NK-92 treated with Interleukin-12 subunit alpha and Interleukin-12 subunit beta, amount 100 ng/mL, for 24 hours (cell line): ENCODE data around the gene PDX1.

Experiments
- DNase-seq: peaks from one replicate; lab custom pipeline; 2025; lab: John Stamatoyannopoulos, UW

The PDX1 gene

GRCh38 chr13:27919934-27920676, at the start of gene PDX1:
PDX1 (plus strand) TSS chr13:27920000; CDS start chr13:27920139, 139 bp downstream.
- DNase-seq, result no peak

GRCh38 chr13:27878274-27878673, 41.5 kb upstream of the PDX1 start:
- no peak for DNase-seq

GRCh38 chr13:27889471-27889870, 30.3 kb upstream of the PDX1 start:
- no peak for DNase-seq

DNA sequence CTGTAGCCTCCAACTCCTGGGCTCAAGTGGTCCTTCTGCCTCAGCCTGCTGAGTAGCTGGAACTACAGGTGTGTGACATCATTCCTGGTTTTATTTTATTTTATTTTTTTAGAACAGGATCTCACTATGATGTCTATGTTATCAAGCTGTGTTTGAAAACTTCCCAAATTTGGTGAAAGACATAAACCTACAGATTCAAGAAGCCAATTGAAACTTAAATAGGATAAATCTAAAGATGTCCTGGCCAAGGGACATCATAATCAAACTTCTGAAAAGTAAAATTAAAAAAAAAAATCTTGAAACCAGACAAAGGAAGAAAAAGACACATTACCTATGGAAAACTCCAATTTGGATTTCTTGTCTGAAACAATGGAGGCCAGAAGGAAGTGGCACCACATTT, 23.1 kb upstream of the PDX1 start:
- no peak for DNase-seq

DNA sequence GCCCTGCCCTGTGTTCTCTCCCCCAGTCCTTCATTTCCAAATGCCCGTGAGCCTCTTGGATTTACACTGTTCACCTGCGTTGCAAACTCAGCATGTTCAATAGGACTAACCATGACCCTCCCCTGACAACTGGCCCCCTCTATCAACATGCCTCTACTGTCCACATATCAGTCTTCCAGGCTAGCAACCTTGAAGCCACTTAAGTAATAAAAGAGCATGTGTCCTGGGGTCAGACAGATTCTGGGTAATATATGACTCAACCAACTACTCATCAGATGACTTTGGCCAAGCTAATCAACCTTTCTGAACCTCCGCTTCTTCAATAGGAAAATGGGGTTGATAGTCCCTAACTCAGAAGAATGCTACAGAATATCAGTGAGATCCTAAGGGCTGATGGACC, 15.1 kb upstream of the PDX1 start:
- DNase-seq, result no peak

GRCh38 chr13:27905650-27906049, 14.2 kb upstream of the PDX1 start:
- DNase-seq, result no peak

DNA sequence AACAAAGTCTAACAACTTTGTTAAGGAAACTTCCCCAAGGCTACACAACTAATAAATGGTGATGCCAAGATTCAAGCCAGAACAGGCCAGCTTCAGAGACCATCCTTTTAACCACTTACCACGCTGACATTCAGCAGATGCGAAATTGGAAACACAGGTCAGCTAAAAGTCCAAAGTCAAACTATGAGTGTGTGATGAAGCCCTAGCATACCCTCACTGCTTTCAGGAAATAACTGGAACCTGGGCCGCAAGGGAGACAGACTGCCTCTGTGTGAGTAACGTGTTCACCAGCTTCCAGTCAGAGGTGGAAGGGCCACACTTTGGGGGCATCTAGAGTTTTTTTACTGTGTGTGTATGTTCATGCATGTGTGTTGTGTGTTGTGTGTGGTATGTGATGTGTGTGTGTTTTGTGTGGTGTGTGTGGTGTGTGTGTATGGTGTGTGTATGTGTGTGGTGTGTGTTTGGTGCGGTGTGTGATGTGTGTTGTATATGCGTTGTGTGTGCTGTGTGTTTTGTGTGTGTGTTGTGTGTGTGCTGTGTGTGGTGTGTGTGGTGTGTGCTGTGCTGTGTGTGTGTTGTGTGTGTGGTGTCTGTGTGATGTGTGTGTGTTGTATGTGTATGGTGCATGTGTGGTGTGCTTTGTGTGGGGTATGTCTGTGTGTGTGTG, 12.5 kb upstream of the PDX1 start:
- no peak for DNase-seq

GRCh38 chr13:27909378-27909777, 10.4 kb upstream of the PDX1 start:
- DNase-seq, result no peak

DNA sequence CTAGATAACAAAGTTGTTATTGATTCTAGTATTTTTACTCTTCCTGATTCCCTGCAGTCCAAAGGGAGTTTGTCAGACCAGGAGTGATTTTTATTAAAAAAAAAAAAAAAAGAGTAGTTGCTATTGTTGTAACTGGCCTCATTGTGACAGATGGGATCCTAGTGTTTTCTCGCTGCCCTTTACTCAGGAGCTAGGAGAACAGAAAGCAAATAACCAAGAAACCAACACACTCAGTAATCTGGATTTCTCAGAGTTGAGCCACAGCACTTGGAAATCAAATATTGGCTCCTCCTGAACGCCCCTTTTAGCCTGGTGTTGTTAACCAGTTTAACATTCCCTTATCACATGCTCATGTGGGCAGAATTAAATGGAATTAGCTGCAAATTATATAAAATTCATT, 8.3 kb upstream of the PDX1 start:
- DNase-seq, result no peak

DNA sequence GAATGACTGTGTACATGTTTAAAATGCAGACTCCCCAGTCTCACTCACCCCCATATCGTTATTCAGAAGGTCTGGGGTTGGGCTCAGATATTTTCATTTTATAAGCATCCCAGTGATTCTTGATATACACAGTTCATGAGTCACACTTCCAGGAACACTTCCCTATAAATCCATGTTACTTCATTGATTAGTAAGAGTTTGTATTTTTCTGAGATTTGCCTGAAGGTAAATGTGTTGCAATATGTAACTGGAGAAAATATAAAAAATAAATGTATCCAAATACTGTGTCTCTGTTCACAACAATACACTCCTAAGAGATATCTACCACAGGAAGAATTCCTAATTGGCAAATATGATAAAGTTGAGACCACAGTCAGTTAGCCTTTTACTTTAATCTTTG, 6.6 kb upstream of the PDX1 start:
- no peak for DNase-seq

DNA sequence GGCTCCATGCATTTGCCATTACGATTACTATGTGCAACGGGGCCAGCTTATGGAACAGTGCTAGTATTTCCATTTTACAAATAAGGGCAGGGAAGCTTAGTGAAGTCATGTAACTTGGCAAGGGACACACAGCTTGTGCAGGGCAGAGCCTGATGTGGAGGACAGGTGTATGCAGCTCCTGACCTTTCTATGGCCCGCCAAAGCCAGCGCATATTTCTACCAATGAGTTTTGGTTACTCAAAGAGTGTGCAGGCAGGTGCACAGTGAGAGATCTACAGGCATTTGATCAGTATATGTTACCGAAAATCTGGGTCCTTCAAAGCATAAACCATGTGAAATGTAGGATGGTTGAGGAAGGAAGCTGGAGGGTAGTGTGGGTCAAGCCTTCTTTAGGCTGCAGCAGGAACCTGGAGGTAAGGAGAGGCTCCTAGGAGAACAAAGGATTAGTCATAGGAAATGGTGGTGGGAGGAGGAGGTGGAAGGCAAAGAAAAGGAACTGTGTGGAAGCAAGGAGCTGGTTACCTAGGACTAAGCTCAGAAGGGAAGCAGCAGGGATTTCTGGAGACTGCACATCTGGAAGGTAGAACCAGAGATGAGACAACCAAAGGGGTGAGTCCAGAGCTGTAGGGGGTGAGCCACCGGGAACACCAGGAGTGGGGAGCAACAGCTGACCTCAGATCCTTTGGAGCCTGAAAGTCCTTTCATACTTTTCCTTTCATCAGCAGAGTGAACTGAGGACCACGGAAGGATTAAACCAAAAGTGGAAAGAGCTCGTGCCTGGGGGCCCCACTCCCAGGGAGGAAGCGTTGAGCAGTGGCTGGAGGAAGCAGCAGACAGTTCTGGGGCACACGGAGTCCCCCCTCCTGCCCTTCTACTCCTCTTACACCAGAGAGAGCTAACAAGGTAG, 4.2 kb upstream of the PDX1 start:
- no peak for DNase-seq

DNA sequence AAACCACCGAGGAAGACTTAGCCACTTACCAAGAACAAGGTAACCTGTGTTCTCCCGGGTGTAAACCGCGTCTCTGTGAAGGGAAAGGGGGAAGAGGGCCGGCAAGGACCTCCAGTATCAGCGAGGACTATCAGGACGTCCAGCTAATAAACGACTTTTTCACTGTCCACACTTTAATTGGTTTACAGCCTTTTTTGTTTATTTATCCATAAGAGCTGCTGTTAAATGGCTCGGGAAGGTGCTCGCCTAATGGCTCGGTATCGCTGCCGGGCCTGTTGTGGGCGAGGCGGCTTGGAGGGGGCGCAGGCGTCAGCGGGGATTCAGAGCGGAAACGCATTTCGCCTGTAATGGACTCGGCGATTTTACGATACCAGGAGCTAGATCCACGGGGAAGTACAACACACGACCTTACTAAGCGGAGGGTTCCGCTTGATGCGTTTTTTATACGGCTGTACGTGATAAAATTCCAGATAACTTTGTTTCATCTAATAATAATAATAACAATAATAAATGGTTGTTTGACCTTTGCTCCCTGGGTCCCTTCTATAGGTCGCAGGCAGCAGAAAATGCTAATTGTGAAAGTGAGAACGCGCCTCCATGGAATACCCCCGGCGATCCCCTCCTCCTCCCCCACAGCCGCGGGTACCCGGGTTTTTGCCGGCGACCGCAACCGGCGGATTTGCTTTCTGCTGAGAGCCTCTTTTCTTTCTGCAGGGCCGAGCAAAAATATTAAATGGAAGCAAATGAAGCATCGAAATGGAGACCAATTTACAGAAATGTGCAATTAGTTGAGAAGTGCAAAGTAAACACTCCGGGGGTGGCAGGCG, 2.5 kb upstream of the PDX1 start:
- no peak for DNase-seq

DNA sequence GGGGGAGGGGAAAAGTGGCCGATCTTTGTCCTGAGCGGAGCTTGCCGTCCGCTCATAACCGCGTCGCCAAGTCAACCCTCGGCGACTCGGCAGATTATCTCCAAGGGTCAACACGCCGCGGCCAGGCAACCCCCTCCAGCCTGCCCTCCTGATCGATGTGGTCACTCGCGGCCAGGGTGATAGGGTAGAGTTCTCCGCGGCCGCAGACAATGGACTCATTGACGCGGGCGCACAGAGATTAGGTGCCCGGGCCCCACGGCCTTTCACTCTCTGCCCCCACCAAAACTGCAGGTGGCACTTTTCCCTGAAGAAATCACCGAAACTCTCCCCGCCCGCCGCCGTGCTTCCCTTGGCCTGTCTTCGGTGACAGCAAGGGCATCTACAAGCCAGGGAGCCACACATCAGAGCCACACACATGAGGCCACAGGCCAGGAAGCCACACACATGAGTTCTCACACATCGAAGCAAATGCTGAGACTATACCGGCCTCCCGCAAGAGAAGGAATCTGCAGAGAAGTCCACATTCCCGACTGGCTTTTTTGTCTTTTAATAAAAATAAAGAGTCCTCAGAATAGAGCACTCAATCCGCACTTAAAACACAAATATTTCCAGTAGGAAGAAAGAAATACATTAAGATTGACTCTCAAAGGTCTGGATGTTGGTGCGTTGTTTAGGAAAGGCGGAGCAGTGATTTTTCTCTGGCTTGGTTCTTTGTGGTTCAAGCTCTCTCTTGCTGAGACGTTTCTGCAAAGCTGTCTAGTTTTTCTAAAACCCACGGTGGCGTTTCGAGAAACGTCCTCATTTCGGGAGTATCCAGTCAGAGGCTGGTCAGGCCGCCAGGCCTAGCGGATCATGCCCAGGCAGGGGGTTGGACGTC, 1.5 kb upstream of the PDX1 start:
- no peak for DNase-seq

DNA sequence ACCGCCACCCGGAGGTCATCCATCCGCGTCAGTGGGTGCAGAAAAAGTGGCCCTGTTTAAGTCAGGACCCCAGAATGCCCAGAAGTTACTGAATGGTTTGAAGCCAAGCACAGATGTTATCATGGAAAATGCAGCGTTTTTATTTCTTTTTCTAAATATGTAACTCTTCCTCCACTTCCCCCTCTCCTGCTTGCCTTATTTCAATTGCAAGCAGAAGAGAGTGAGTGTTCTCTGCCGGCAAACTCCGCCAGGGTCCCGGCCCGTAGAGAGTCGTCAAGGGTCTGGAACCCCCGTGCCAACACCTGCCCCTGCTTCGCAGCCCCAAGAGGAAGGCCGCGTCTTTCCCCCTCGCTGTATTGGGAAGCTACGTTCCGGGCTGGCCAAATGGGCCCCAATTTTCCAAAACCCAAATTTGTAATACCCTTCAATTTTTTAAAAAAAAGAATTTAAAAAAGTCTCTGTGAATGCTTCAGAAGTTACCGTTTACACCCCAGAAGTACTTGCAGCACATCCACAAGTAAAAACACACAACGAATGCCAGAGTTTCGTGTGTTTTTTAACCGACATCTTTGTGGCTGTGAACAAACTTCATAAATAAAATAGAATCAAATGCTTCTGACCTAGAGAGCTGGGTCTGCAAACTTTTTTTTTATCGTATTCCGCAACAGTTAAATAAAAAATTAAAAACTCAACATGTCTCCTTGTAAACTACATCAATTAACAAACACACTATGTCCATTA, 712 bp upstream of the PDX1 start:
- no peak for DNase-seq

DNA sequence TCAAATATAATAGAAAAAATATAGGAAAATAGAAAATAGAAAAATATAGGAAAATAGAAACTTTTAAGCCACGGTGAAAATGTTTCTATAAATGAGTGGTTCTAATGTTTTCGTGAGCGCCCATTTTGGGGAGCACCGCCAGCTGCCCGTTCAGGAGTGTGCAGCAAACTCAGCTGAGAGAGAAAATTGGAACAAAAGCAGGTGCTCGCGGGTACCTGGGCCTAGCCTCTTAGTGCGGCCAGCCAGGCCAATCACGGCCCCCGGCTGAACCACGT, 204 bp upstream of the PDX1 start:
- no peak for DNase-seq

GRCh38 chr13:27920677-27921420, 1.0 kb downstream of the PDX1 start:
- no peak for DNase-seq

DNA sequence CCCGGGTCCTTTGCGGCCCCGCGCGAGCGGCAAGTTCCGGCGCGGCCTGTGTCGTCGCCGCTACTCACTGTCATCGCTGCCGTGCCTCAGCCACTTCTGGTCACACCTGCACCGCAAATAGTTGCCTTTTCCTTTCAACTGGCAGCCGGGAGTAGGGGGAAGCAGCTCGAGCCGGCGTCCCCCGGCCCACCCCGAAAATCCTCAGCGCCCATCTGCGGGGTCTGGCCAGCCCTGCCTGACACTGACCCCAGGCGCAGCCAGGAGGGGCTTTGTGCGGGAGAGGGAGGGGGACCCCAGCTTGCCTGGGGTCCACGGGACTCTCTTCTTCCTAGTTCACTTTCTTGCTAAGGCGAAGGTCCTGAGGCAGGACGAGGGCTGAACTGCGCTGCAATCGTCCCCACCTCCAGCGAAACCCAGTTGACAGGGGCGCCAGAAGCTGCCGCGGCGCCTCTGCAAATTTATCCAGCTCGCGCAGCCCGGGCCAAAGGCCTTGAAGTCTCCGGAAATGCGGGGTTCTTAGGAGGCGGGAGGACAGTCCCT, 1.7 kb downstream of the PDX1 start:
- DNase-seq, result no peak

- DNase-seq, result no peak
Observed at GRCh38 chr13:27921961-27922882, 2.4 kb downstream of the PDX1 start.
